SK-N-SH (cell line): Measurements from ENCODE around the gene CAPN10. TPM values are rescaled to one million over a fixed set of nuclear protein-coding genes. Genes with fewer than 3 reads are reported as not detected.

Source experiments
- CTCF ChIA-PET: fragments of 300-600, 350-600 bp; formaldehyde crosslinking; extraction: SDS; loops from one replicate; lab custom pipeline; 2021; lab: Yijun Ruan, JAX
- POLR2A ChIA-PET: fragments of 350-600 bp; sonication (Branson Sonifier 250); formaldehyde crosslinking; extraction: SDS; loops from one replicate; lab custom pipeline; 2020; ENCODE audit warnings: antibody characterized with exemption, inconsistent platforms; lab: Yijun Ruan, JAX
- DNase-seq: peaks from one replicate; pipeline ENCODE4 v3.0.0; 2012
- H2AFZ ChIP-seq: fragments of 200-600 bp; sonication (generic); 2 replicates; pipeline ENCODE4 v1.8.1; 2016; ENCODE audit warnings: antibody characterized with exemption, mild to moderate bottlenecking, low read depth
- H3F3A ChIP-seq: fragments of 200-600 bp; sonication (generic); replicated peaks from 2 replicates; pipeline ENCODE3; 2016; ENCODE audit warnings: antibody characterized with exemption, mild to moderate bottlenecking; ENCODE audit not compliant: insufficient read depth
- H3K27ac ChIP-seq, 2 experiments: fragments of 200-500 bp in 1 of 2; fragments of 200-600 bp in 1 of 2; sonication (Bioruptor generic) in 1 of 2; sonication (generic), shearing (Covaris generic) in 1 of 2; 2 replicates each; pipeline versions ENCODE4 v1.5.1 to v1.6.1; 2014 to 2016; ENCODE audit warnings: low read depth in 2 of 2, inconsistent platforms in 1 of 2, low read length in 1 of 2, mild to moderate bottlenecking in 1 of 2, mixed read lengths in 1 of 2
- H3K27me3 ChIP-seq: fragments of 200-600 bp; sonication (generic), shearing (Covaris generic); 2 replicates; pipeline ENCODE4 v1.6.1; 2016; ENCODE audit warnings: mixed run types; ENCODE audit not compliant: insufficient read depth
- H3K36me3 ChIP-seq, 2 experiments: fragments of 200-500 bp in 1 of 2; fragments of 200-600 bp in 1 of 2; sonication (Bioruptor generic) in 1 of 2; sonication (generic) in 1 of 2; replicated peaks in 1 of 2; 2 replicates each; pipeline versions ENCODE3 to v1.5.1; 2014 to 2016; ENCODE audit warnings: low read length in 1 of 2, mild to moderate bottlenecking in 1 of 2; ENCODE audit not compliant: insufficient read depth in 2 of 2, control insufficient read depth in 1 of 2
- H3K4me1 ChIP-seq, 2 experiments: fragments of 200-500 bp in 1 of 2; fragments of 200-600 bp in 1 of 2; sonication (Bioruptor generic) in 1 of 2; sonication (generic), shearing (Covaris generic) in 1 of 2; 2 replicates each; pipeline versions ENCODE4 v1.5.1 to v1.6.1; 2014 to 2016; ENCODE audit warnings: low read depth in 1 of 2, low read length in 1 of 2, mixed run types in 1 of 2; ENCODE audit not compliant: insufficient read depth in 2 of 2, control insufficient read depth in 1 of 2
- H3K4me2 ChIP-seq: fragments of 200-600 bp; sonication (generic), shearing (Covaris generic); 2 replicates; pipeline ENCODE4 v1.6.1; 2017; ENCODE audit warnings: mixed run types
- H3K4me3 ChIP-seq, 2 experiments: fragments of 200-500 bp in 1 of 2; fragments of 200-600 bp in 1 of 2; sonication (Bioruptor generic) in 1 of 2; sonication (generic), shearing (Covaris generic) in 1 of 2; 2 replicates each; pipeline versions ENCODE4 v1.5.1 to v1.8.1; 2014 to 2016; ENCODE audit warnings: low read depth in 2 of 2, inconsistent platforms in 1 of 2, low read length in 1 of 2, mild to moderate bottlenecking in 1 of 2, mixed read lengths in 1 of 2, moderate library complexity in 1 of 2
- H3K79me2 ChIP-seq: fragments of 200-600 bp; sonication (generic); 2 replicates; pipeline ENCODE4 v1.8.1; 2017; ENCODE audit warnings: mild to moderate bottlenecking; ENCODE audit not compliant: insufficient read depth
- H3K9ac ChIP-seq: fragments of 200-600 bp; sonication (generic); 2 replicates; pipeline ENCODE4 v1.6.1; 2017; ENCODE audit warnings: mixed run types
- H3K9me2 ChIP-seq: fragments of 200-600 bp; sonication (generic); 2 replicates; pipeline ENCODE4 v1.6.1; 2017; ENCODE audit warnings: mixed run types
- H3K9me3 ChIP-seq: fragments of 200-600 bp; sonication (generic); 2 replicates; pipeline ENCODE4 v1.6.1; 2017; ENCODE audit warnings: mixed run types, mild to moderate bottlenecking, moderate library complexity
- H4K20me1 ChIP-seq: fragments of 200-600 bp; sonication (generic); 2 replicates; pipeline ENCODE4 v1.6.1; 2017; ENCODE audit warnings: mild to moderate bottlenecking, mixed run types; ENCODE audit not compliant: insufficient read depth
- GABPA ChIP-seq: IDR thresholded peaks from 2 replicates; pipeline ENCODE4 v1.4.0; 2012; ENCODE audit warnings: low read depth, mild to moderate bottlenecking
- IRF3 ChIP-seq: fragments of 150-350 bp; IDR thresholded peaks from 2 replicates; pipeline ENCODE4 v1.6.1; 2016; ENCODE audit warnings: mild to moderate bottlenecking, low read depth, low read length
- JUND ChIP-seq: IDR thresholded peaks from 2 replicates; pipeline ENCODE4 v1.4.0; 2012
- MAX ChIP-seq: IDR thresholded peaks from 2 replicates; pipeline ENCODE4 v1.4.0; 2012; ENCODE audit warnings: low read depth
- USF2 ChIP-seq: fragments of 150-350 bp; IDR thresholded peaks from 2 replicates; pipeline ENCODE4 v1.6.1; 2017; ENCODE audit warnings: antibody characterized with exemption, low read length, low read depth, borderline replicate concordance
- WGBS: methylation state at CpG from one replicate; pipeline ENCODE4 v1.1.6; 2017; ENCODE audit warnings: low lambda C conversion rate; 5-methylcytosine and 5-hydroxymethylcytosine counted together
- polyA plus RNA-seq, 3 experiments: library from polyadenylated mRNA; depleted of rRNA; stranded (reverse); fragments of >200 nt; gene quantifications; 2 replicates each; pipeline ENCODE4 v1.2.3, GENCODE V29; 2012

Gene CAPN10
- polyA plus RNA-seq, 1 of the 3 experiments (the other 2 are of a cell fraction) = 24.0 TPM

GRCh38 chr2:240593703-240594451 is 7.3 kb downstream of the CAPN10 start (continued):
- TF ChIP-seq MAX (no peak), USF2 (no peak), GABPA (no peak)

- CTCF ChIA-PET = interaction anchor here (0.8 to 1.5 kb wide), 4 partner anchors 10 to 552 kb away, joined by 3 to 6 read pairs (median 3); no protein-coding TSS in a partner anchor
- H3K4me2 ChIP-seq = no peak overlapping the region
- H3K9me3 ChIP-seq = no peaks in the 10 kb centered on the region
Measured at GRCh38 chr2:240594511-240595380, 8.2 kb downstream of the CAPN10 start.

More at GRCh38 chr2:240594511-240595380, 8.2 kb downstream of the CAPN10 start:
- peaks cover 10% of the 10 kb centered on the region; the same call in 1 of the 2 replicates for H4K20me1 ChIP-seq
- POLR2A ChIA-PET = interaction anchor here (0.6 kb wide), 1 partner anchor 569 kb away, joined by 3 read pairs; the partner anchor contains the start of gene NDUFA10
- no peak overlapping the region; a peak in 1 of 4 replicates for H3K27ac ChIP-seq
- no peak overlapping the region for H3K9ac ChIP-seq
- no peak for DNase-seq
- H3K79me2 ChIP-seq = peaks cover 31% of the 10 kb centered on the region; the same call in 1 of the 2 replicates
- TF ChIP-seq IRF3 (no peak), JUND (no peak)
- TF ChIP-seq, all 33 proteins: peak for 0
- Histone ChIP-seq H3K9me2 (no peaks in the 10 kb centered on the region), H3K27me3 (no peaks in the 10 kb centered on the region), H2AFZ (no peak overlapping the region), H3K36me3 (peaks cover 0 to 49% of the 10 kb centered on the region in 2 experiments), H3K4me1 (peaks cover 0 to 3% of the 10 kb centered on the region in 2 experiments; a peak in 1 of 4 replicates), H3K4me3 (no peak overlapping the region), H3F3A (no peaks in the 10 kb centered on the region)
- 96% methylated on average over 4 of the region's 34 CpGs for WGBS
